ENCODE results near the gene LPCAT1. TPM values are rescaled to one million over a fixed set of nuclear protein-coding genes. Genes with fewer than 3 reads are reported as not detected.

The LPCAT1 gene
- total and polyA plus RNA-seq, 2 of the 13 experiments (the other 11 are each of a cell fraction or from before 2014, with no cell fraction given) = 29.8 to 90.6 TPM

DNA sequence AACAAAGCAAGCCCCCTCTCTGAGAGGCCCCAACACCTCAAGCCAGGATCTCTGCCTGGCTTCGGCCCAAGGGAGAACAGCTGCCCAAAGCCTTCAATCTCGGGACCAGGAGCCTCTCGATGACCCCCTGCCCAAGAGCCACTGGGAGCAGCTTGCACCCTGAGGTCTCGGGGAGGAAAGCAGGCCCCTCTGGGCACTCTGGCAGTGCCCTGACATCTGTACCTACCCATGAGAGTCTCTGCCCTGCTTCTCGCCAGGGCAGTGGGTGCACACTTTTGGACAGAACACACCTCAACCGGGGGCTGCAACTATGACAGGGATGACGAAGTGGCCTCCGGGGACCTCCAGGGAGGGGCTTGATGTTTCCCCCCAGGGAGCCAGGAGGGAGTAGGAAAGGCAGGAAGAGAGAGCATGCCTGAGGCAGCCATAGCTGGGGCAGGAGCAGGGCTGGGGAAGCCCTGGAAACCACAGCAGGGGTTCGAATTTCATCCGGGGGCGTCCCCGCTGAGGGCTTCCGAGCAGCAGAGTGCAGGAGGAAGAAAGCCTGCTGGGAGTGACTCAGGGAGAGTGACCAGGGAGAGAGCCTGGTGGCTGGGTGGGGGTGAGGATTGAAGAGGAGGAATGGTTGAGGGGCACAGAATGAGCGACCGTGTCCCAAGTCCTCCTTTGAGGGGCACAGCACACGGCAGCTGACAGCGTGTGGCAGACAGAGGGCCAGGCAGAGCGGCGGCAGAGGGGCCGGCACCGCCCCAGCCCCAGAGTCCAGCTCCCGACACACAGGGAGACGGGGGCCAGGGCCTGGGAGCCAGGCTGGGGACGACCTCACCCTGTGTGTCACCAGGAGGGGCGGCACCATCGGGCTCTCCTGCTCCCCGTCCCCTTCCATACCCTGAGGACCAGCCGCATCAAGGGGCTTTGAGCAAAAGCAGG lies 1.8 kb downstream of the LPCAT1 start (continued):
- no peak for TF ChIP-seq SRY (CRISPR knock-in tag; IDR thresholded peaks at IDR 0.05)
- no peak for TF ChIP-seq ZFY (CRISPR knock-in tag; IDR thresholded peaks at IDR 0.05)
- TF ChIP-seq ZNF446 (CRISPR knock-in tag; IDR thresholded peaks at IDR 0.05) = no peak
- TF ChIP-seq RAD21 (CRISPR knock-in tag; IDR thresholded peaks at IDR 0.05) = 0 out of 2 replicates have a peak, but pooled peaks have one; percentile 32
- no peak for TF ChIP-seq PBX2 (CRISPR knock-in tag; IDR thresholded peaks at IDR 0.05)
- no peak for TF ChIP-seq ARHGAP35 (CRISPR knock-in tag; IDR thresholded peaks at IDR 0.05; ENCODE audit: borderline replicate concordance)
- TF ChIP-seq STAG1 (CRISPR knock-in tag; IDR thresholded peaks at IDR 0.05) = peak; percentile 13; the same call in 1 of the 2 replicates
- 0 out of 2 replicates have a peak, but pooled peaks have one; percentile 7 for TF ChIP-seq FOSL2 (CRISPR knock-in tag; IDR thresholded peaks at IDR 0.05)
- TF ChIP-seq ZNF678 (CRISPR knock-in tag; IDR thresholded peaks at IDR 0.05) = no peak
- no peak for TF ChIP-seq ZNF3 (CRISPR knock-in tag; IDR thresholded peaks at IDR 0.05)
- TF ChIP-seq DRAP1 (CRISPR knock-in tag; IDR thresholded peaks at IDR 0.05) = no peak
- TF ChIP-seq NFKBIZ (CRISPR knock-in tag; IDR thresholded peaks at IDR 0.05) = peak; percentile 68; the same call in 1 of the 2 replicates
- no peak for TF ChIP-seq ZNF569 (CRISPR knock-in tag; IDR thresholded peaks at IDR 0.05; ENCODE audit: borderline replicate concordance)
- no peak for TF ChIP-seq ZNF503 (CRISPR knock-in tag; IDR thresholded peaks at IDR 0.05)
- no peak for TF ChIP-seq ZNF362 (CRISPR knock-in tag; IDR thresholded peaks at IDR 0.05; ENCODE audit: borderline replicate concordance)
- no peak for TF ChIP-seq THAP11 (CRISPR knock-in tag; IDR thresholded peaks at IDR 0.05)
- TF ChIP-seq, protein P1, sequence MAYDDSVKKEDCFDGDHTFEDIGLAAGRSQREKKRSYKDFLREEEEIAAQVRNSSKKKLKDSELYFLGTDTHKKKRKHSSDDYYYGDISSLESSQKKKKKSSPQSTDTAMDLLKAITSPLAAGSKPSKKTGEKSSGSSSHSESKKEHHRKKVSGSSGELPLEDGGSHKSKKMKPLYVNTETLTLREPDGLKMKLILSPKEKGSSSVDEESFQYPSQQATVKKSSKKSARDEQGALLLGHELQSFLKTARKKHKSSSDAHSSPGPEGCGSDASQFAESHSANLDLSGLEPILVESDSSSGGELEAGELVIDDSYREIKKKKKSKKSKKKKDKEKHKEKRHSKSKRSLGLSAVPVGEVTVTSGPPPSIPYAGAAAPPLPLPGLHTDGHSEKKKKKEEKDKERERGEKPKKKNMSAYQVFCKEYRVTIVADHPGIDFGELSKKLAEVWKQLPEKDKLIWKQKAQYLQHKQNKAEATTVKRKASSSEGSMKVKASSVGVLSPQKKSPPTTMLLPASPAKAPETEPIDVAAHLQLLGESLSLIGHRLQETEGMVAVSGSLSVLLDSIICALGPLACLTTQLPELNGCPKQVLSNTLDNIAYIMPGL (CRISPR knock-in tag; IDR thresholded peaks at IDR 0.05; ENCODE audit: borderline replicate concordance in 1 of 2, low read depth in 1 of 2) = no peak
- TF ChIP-seq, protein P2, sequence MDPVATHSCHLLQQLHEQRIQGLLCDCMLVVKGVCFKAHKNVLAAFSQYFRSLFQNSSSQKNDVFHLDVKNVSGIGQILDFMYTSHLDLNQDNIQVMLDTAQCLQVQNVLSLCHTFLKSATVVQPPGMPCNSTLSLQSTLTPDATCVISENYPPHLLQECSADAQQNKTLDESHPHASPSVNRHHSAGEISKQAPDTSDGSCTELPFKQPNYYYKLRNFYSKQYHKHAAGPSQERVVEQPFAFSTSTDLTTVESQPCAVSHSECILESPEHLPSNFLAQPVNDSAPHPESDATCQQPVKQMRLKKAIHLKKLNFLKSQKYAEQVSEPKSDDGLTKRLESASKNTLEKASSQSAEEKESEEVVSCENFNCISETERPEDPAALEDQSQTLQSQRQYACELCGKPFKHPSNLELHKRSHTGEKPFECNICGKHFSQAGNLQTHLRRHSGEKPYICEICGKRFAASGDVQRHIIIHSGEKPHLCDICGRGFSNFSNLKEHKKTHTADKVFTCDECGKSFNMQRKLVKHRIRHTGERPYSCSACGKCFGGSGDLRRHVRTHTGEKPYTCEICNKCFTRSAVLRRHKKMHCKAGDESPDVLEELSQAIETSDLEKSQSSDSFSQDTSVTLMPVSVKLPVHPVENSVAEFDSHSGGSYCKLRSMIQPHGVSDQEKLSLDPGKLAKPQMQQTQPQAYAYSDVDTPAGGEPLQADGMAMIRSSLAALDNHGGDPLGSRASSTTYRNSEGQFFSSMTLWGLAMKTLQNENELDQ (CRISPR knock-in tag; IDR thresholded peaks at IDR 0.05; ENCODE audit: borderline replicate concordance) = no peak
- TF ChIP-seq ZNF484 (CRISPR knock-in tag; IDR thresholded peaks at IDR 0.05; ENCODE audit: borderline replicate concordance, low read depth) = no peak
- TF ChIP-seq GZF1 (CRISPR knock-in tag; IDR thresholded peaks at IDR 0.05) = no peak

All from HepG2 (cell line).